HG02885 (cell line): ENCODE data around the gene XXYLT1.

ENCODE experiments used
- ATAC-seq: cut with Tn5 transposase; IDR thresholded peaks from one replicate; pipeline ENCODE4 v1.9.1; 2021; ENCODE audit warnings: mild to moderate bottlenecking; ENCODE audit not compliant: unreplicated experiment, poor library complexity

Gene XXYLT1

DNA sequence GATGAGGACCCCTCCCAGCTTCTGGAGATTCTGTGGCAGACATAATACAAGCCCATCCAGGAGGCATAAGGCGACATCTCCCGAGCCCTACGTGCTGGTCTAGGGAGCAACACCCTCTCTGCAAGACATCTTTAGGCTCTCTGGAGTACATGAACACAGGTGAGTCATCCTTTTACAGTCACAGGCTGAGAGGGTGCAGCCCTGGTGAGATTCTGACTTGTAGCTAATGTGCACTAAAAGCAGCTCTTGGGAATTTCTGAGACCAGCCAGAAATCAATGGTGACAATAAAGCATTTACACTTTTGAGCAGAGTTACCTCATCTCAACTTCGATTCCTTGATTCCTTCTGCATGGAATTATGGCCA lies 131.1 kb downstream of the XXYLT1 start:
- ATAC-seq = no peak

DNA sequence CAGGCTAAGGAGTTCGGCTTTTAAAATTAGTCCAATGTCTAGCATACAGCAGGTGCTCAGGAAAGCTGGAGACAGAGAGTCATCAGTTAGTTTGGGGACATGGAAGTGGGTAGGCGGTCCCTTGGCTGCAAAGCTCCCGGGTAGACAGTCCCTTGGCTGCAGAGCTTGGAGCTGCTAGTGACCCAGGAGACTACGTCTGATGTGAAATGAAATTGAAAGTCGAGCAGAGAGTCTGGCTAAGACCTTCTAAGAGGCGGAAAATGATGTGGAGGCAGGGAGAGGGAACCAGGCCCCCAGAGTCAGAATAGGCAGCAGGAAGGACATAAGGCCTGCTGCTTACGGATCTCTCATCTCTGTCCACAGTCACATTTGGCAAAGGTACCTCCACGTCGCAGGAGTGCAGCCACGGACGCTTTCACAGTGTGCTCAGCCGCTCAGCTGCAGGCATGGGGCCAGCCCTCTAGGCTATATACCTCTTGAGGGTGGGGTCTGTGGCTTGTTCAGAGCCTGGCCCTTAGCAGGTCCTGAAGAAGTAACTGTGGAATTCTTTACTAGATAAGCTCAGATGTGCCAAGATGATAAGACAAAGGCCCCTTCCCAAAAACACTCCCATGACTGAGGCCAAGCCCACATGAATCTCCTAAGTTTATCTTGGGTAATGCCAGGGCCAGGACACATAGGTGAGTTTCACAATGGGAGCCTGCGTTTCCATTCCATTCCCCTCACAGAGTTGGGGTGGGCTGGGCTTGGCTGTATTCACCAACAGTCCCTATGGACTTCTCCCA lies 131.7 kb downstream of the XXYLT1 start:
- ATAC-seq = peak; percentile 76

DNA sequence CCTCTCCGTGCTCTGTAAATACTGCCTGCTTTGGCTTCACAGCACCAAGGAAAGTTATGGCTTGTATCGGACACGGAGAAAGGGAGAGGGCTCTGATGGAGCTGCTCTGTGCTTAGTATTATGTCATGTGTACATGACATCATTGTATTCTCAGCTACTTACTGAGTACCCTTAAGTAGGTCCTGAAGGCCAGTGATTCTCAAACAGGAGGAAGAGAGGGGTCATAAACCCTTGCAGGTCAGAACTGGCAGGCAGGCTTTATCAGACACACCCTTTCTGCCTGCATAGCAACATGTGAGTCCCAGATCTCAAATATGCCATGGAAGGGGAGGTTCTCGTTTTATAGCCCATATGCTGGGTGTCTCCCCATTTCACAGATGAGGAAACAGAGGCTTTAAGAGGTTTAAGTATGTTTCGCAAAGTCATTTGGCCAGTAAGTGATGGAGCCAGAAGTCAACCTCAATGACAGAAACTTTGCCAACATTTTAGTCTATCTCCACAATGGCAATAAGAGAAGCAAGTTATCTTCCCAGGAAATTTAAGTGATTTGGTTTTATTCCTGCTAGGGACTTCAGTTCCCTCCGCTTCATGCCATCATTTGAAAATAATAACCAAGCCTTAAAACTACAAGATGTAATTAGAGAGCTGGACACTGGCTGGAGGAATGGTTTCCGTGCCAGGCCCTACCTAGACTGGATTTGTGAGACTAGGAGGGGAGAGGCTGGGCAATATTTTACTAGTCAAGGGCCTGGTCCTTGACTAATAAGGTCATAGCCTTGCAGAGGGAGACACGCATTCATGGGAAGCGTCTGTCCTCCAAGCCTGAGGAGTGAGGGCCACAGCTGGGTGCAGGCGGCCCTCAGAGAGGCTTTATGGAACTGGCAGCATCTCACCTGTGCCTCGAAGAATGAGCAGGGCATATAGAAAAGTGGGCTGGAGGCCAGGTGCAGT lies 133.0 kb downstream of the XXYLT1 start:
- ATAC-seq = no peak

DNA sequence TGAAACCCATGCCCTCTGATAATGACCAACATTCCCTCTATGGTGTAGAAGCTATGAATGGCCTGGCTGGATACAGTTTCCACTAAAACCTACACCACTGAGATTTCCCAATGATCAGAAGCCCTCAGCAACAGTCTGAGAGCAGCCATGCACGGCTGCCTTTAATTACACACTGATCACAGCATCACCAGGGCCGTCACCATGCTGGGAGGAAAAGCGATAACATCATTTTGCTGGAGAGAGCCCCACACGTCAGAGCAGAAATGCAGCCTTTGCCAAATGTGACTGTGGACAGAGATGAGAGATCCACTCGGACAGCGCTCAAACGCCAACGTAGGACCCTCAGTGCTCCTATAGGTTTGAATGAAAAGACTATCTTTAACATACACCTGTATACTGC lies 135.0 kb downstream of the XXYLT1 start:
- no peak for ATAC-seq

DNA sequence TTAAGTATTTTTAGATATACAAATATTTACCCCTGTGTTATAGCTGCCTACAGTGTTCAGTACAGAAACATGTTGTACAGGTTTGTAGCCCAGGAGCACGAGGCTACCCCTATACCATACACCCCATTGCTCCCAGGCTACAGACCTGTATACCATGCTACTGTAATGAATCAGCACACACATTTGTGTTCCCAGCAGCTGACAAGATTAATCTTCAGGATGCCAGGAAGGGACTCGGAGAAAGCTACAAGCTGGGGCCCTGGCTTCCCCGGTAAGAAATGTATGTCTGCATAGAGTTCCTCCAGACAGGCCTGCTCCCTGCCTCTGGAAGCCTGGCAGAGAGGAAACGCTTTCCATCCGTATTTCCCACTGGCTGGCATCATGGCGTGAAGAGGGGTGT lies 136.5 kb downstream of the XXYLT1 start:
- ATAC-seq = no peak

DNA sequence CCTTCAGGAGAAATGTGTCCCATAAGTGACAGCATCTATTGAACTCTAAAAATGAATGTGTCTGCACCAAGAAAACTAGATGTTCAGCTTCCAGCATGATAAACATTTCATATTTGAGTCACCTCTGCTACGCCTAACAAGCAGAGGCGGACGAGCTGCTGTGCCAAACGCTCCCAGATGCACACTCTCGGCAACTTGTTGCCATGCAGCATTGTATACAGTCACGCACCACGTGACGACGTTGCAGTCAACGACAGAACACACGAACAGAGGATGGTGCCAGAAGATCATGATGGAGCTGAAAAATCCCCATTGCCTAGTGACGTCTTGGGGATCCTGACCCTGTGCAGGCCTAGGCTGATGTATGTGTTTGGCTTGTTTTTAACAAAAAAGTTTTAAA lies 137.5 kb downstream of the XXYLT1 start:
- no peak for ATAC-seq

DNA sequence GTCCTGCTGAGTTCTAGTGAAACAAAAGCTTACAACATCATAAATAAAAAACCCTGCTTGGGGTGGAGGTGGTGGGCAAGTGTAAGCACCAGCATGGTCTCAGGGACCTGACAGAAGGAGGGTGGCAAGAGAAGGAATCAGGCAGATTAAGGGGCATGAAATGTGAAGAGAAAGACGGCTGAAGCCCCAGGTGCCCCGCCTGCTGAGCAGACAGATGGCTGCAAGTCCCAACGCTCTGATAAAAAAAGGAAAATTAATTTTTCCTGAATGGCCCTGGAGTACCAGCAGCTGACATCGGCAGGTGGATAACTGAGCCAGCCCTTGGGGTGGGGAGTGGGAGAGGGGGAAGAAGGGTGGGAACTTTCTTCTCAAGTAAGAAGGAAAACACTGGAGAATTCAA lies 137.9 kb downstream of the XXYLT1 start:
- ATAC-seq = no peak

DNA sequence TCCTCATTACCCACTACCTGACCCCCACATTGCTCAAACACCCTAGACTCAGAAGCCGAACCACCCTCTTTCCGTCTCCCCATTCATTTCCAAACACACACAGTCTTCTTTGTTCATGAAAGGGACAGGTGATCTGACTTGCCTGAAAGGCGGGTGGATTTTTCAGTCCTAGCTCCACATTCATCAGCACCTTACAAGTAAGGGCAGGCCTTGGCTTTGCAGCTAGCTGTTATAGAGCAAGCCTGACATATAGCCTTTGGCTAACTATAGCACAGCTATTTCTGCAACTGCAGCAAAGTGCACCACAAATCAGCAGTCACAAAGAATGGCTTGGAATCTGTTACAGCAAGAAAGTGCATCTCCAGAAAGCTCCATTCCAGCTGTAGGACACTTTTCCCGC lies 139.8 kb downstream of the XXYLT1 start:
- ATAC-seq = no peak

DNA sequence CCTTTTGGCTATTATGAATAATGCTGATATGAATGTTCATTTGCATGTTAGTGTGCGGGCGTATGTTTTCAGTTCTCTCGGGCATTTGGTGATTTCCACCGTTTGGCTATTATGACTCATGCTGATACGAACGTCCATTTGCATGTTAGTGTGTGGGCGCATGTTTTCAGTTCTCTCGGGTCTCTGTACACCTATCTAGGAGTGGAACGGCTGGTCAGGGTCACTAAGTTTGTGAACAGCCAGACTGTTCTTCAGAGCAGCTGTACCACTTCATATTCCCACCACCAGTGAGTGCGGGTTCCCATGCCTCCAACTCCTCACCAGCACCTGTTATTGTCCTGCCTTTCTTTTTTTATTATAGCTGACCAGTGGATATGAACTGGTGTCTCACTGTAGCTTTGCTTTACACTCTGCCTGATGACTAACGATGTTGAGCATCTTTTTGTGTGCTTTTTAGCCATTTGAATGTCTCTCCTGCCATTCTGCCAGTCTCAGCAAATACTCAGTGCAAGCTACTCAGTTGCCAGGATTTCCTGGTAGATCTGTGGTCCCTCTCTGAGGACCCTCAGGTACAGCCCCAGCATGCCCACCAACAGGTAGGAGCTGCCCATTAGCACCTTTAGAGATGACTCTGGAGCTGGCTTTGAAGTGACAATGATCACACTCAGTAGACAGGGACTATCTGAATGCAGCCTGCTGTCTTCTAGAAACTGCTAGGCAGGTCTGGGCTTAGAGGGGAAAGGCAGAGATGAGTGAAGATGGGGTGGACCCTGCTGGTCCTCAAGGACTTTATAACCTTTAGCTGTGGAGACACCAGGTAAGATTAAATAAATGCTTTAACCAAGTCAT lies 141.1 kb downstream of the XXYLT1 start:
- ATAC-seq = peak; percentile 93

DNA sequence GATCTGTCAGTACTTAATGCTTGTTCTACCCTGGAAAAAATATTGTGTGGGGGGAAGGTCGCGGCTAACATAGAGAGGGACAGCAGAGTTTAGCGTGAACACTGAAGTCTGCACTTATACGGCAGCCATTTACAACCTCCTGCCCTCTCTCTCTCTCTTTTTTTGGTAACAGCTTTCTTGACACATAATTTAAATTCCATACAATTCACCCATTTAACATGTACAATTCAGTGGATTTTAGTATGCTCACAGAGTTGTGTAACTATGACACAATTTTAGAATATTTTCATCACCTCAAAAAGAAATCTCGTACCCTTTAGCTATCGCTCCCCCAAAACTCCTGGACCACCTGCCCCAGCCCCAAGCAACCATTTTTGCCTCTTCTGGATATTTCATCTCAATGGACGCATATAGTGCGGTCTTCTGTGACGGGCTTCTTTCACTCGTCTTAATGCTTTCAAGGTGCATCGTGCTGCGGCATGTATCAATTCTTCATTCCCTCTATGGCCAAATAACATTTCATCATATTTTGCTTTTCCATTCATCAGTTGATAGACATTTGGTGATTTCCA lies 141.8 kb downstream of the XXYLT1 start:
- no peak for ATAC-seq

DNA sequence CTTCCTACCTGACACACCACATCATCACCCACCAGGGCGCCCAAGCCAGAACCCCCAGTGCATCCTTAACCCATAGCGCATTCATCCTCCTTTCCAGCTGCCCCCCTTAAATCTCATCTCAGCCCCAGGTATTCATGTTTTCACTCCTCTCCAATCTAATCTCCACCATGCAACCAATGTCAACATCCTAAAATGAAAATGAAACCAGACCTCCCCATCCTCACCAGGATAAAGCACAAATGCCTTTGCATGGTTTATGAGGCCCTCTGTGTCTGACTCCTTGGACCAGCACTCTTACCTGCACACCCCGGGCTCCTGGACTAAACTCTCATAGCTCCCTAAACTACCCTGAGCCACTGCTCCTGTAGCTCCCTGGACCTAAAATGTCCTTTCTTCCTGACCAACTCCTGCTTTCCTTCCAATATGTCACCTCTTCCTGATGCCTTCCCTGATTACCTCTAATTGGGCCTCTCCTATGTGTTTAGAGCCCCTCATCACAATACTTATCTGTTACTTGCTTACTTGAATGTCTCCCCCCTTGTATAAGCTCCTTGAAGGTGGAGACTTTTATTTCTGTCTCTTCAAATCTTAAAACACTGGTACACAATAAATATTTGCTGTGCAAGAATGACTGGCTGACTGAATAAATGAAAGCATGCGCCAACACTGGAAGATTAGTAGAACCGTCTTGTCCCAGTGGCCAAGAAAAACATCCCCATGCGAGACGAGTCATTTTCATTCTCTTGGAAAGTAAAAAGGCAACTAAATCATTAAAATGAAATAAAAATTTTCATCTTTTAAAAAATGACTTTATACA lies 142.5 kb downstream of the XXYLT1 start:
- ATAC-seq = no peak

DNA sequence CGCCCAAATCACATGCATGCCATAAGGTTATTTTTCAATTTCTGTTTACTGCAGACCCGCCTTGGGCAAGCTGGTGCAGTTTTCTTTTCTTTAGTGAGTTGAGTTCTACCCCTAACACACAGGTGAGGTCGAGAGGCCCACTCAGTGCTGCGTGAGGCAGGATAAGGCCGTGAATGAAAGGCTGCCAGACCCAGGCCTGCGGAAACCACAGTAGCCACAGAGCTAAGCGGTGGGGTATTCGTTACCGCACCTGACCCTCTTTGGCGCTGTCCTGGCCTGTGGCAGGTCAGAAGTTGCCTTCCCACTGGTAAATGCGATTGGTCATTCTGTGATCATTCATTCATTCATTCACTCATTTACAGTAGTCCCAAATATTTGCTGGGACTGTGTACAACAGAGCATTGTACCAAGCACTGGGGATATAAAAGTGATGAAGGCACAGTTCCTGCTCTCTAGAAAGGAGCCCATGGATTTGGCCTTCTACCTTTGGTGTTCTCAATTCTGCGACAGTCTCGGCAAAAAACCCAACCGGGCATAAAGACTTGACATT lies 144.8 kb downstream of the XXYLT1 start:
- ATAC-seq = no peak

DNA sequence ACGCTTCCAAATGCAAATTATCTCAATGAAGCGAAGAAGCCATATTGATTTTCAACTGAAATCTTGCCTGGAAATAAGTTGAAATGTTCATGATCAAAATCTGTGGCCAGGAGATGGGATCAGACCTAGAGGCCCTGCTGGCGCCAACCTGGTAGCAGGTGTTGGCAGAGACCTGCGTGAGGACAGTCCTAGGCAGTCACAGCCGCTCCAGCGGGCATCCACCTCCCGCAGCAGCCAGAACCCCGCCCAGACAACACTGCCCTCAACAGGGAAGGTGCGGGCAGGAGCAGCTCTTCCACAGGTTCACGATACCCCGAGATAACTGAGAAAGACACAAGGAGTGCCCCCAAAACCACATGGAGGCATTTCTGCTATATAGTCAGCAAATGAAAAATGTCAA lies 145.3 kb downstream of the XXYLT1 start:
- no peak for ATAC-seq

DNA sequence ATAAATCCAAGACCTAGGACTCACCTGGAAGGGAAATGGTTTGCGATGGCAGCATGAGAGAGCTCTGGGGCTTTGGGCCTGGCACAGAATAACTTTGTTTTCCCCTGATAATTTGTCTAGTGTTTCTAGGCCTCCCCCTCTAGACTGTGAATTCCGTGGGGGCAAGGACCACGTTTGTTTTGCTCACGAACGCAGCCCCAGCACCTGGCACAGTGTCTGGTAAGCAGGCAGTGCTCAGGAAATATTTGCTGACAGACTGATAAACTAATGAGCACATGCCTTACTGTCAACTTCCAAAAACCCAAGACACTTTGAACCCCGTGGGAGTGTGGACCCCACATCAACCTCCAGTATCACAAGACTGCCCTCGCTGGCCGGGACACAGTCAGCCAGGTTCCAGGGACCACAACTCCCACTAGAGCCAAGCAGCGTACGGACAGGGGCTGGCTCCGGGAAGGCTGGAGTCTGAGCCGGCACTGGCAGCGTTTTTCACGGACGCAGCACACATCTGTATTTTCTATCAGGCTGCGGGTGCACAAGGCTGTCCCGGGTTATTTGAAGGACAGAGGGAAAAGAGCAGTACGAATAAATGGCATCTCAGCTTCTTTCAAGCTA lies 146.5 kb downstream of the XXYLT1 start:
- no peak for ATAC-seq

DNA sequence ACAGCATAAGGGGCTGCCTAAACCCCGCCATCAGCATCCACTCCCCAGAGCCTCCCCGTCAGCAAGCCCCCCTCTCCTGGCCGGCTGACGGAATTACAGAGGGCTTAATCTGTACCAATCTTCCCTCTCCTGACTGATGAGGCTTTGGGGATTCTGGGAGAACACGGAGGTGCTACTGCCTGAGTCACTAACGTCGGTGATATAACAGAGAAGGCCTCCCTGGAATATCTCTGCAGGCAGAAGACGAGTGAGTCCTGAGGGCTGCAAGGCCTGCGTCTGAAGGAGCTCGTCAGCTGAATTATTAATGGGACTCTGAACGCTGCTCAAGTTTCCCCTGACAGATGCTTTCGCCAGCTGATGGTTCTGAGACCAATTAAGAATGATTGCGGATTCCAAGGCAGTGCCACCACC lies 147.7 kb downstream of the XXYLT1 start:
- no peak for ATAC-seq

DNA sequence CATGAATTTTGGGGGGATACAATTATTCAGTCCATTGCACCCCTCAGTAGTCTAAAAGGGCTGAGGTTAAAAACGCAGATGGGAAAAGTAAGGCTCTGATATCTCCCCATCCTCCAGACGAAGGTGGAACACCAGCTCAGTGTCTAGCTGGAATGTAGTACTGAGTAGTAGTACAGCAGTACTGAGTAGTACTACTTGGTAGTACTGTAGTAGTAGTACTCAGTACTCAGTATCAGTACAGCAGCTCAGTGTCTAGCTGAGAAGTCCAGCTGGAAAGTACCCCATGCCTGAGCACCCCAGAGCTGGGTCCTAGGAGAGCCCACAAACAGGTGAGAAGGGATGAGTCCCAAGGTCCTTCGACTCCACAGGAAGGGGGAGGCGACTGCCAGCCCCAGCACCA lies 148.7 kb downstream of the XXYLT1 start:
- no peak for ATAC-seq

DNA sequence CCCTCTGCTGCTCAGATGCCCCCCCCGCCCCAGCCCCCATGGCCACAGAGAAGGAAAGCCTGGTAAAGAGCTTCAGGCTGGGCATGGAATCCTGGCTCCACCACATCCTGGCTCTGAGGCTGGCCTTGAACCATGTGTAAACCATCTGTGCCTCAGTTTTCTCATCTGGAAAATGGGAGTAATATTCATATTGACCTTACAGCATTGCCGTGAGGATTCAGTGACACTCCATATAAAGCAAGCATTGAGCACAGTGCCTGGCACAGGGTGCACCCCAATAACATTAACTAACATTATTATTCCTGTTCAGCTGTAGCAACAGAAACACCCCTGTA lies 150.7 kb downstream of the XXYLT1 start:
- no peak for ATAC-seq

DNA sequence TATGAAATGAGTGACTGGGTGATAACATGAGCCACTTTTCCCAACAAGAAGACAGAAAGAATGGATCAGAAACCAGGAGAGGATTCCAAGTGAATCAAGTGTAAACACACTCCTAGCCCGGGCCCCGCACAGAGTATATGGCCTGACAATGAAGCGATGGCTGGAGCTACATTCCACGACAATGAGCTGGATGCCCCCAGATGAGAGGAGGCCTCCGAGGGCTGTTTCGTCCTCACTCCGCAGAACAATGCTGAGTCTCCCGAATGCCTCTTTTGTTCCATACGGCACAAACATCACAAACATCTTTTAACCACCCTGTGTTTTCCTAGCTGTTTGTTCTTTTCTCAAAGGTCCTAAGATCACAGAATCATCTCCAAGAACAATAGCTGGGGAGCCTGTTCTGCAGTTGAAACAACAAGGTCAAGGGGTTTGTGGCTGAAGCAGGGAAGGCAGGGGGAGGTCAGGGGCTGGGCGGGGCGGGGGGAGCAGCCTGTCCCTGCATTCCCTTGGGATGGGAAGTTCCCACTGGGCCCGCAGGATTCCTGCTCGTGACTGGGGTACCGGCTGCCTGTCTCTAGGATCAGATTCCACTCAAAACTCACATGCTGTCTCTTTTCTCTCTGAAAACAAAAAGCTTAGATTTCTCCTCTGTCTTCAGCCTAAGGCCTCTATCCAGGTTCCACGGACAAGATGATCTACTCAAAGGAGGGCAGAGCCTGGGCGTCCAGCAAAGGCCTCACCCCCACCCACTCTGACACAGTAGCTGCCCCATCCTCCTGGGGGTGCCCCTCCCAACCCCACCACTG lies 151.3 kb downstream of the XXYLT1 start:
- ATAC-seq = no peak
